GM19372 (cell line): ENCODE data around the gene DAZL.
"Not testable (repeated sequence)": the region's sequence is repeated elsewhere in the genome, so short reads cannot be mapped to it uniquely, and the experiment has no call there.

Experiments used
- ATAC-seq: cut with Tn5 transposase; IDR thresholded peaks from one replicate; pipeline ENCODE4 v1.9.1; 2021; ENCODE audit warnings: mild to moderate bottlenecking, low read depth, moderate library complexity; ENCODE audit not compliant: unreplicated experiment

The DAZL gene, protein sequence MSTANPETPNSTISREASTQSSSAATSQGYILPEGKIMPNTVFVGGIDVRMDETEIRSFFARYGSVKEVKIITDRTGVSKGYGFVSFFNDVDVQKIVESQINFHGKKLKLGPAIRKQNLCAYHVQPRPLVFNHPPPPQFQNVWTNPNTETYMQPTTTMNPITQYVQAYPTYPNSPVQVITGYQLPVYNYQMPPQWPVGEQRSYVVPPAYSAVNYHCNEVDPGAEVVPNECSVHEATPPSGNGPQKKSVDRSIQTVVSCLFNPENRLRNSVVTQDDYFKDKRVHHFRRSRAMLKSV

GRCh38 chr3:16604887-16605602 lies at the start of gene DAZL:
Gene DAZL, minus strand, starts transcription at chr3:16605423. Its CDS starts 218 bp downstream, at chr3:16605205.
- ATAC-seq, result no peak

- no peak for ATAC-seq
Observed at GRCh38 chr3:16654976-16655375, 49.8 kb upstream of the DAZL start.

DNA sequence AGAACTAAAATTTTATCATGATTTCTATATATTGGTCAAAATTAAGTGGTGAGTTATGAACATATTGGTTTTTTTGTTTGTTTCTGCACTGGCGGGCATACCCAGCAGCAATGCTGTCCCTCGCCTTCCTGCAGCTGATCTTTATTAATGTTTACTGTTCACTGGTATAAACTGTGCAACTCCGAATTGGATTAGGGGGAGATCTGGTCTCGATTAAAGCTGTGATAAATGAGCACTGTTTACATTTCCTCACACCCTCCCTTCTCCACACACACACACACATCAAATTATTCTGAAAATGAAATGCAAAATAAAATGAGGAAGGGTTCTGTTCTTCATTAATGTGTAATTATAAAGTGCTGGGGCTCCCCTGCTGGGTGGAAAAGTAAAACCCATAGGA lies 48.5 kb upstream of the DAZL start:
- no peak for ATAC-seq

DNA sequence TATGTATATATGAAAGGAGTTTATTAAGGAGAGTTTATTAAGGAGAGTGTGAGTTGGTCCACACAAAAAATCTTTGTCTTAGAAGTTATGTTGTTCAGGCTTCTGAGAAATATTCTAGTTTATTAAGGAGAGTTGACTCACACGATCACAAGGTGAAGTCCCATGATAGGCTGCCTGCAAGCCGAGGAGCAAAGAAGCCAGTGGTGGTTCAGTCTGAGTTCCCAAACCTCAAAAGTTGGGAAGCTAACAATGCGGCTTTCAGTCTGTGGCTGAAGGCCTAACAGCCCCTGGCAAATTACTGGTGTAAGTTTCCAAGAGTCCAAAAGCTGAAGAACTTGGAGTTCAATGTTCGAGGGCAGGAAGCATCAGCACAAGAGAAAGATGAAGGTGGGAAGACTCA lies 42.4 kb upstream of the DAZL start:
- ATAC-seq, result no peak

DNA sequence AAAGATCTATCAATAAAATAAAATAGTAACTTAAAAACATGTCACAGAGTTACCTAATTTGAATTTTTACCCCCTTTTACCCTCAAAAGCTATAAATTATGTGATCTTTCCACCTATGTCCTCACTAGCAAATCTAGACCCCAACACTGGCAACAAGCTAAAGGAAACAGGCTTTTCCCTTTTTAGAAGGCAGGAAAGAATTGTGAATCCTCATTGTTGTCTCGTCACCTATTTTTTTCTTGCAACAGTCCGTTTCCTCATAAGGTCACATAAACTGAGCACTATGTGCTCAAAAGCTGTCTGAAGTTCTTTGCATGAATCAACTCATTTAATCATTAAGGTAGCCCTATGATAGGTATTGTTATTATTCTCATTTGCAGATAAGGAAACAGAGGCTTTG lies 34.6 kb upstream of the DAZL start:
- ATAC-seq, result no peak

DNA sequence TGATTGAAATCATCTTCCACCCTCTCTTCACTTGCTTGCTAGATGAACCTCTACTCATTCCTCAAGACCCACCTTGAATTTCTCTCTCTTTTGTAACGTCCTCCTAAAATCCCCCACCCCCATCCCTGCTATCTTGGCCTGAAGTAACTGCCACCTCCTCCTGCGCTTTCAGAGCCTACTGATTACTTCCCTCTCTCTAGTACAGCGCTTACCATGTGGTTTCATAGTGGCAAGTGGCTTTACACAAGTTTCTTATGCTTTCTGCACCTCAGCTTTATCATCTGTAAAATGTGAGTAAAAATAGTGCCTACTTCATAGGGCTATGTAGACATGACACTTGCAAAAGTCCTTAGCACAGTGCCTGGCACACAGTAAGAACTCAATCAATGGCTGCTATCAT lies 28.7 kb upstream of the DAZL start:
- no peak for ATAC-seq

- no peak for ATAC-seq
Observed at GRCh38 chr3:16632395-16632794, 27.2 kb upstream of the DAZL start.

DNA sequence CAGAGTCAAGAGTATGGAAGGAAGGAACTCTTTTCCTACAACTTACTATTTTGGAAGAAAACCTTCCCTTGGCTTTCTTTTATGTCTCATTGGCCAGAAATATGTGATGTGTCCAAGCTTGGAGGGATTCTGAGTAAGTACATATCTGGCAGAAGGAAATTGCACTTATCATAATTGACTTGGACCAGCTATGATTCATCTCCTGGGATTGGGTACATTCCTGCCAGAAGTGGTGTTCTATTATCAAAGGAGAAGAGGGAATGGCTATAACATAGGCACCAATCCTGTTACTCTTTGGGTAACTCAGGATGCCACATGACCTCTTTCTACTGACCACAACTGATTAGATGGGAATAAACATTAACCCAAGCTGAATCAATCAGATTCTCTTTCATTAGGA lies 13.5 kb upstream of the DAZL start:
- no peak for ATAC-seq

- ATAC-seq, result not testable (repeated sequence)
Observed at GRCh38 chr3:16617155-16617554, 11.9 kb upstream of the DAZL start.

DNA sequence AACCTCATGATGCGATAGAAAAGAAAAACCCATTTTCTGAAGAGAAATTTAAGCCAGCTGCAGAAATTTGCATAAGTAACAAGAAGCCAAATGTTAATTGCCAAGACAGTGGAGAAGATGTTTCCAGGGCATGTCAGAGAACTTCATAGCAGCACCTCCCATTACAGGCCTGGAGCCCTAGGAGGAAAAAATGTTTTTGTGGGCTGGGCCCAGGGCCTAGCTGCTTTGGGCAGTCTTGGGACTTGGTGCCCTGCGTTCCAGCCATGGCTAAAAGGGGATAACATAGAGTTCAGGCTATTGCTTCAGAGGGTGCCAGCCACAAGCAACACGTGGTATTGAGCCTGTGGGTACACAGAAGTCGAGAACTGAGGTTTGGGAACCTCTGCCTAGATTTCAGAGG lies 10.9 kb upstream of the DAZL start:
- ATAC-seq, result no peak

GRCh38 chr3:16614033-16615031 lies 9.1 kb upstream of the DAZL start:
- ATAC-seq, result no peak

DNA sequence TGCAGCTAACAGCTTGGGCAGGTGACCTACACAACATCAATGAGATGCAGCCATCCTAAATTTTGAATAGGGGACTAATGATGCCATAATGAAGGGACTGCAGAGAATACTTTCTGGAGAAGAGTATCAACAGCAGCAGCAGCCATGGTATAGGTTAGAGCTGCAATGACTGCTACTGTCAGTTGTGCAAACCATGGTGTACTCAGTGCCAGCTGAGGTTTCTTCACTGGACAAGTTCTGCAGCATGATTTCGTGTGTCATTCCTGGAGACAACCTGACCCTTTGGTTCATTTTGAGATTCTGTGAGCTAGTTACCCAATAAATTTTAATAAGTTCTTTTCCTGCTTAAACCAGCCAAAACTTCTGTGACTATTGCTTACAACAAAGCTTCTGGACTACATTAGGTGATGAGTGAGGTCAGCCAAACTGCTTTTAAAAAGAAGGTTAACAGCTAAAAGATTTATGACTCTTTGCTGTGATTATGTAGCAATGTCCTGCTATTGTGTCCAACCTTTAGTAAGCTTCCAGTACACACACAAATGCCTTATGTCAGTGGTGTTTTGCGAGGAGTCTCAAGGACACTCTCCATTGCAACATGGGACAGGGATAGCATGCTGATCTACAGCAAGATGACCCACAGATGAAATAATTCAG lies 4.8 kb upstream of the DAZL start:
- no peak for ATAC-seq

- ATAC-seq, result no peak
Observed at GRCh38 chr3:16608816-16609215, 3.6 kb upstream of the DAZL start.

- no peak for ATAC-seq
Observed at GRCh38 chr3:16607718-16608117, 2.5 kb upstream of the DAZL start.

DNA sequence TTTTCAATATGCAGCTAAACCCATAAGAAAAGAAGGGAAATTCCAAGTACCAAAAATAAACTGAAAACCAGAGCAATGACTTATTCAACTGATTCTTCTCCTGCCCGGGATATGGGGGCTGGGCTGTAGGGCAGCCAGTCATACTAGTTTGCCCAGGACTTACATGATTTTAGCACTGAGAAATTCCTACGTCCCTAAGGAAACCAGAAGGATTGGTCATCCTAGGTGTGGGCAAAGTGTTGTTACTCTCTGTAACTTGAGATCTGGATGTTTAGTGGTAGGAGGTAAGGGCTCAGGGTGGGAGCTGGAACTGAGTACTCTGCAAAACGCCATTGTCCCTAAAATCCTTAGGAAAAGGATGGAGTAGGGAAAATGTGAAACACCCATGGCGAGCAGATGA lies 1.2 kb upstream of the DAZL start:
- no peak for ATAC-seq

DNA sequence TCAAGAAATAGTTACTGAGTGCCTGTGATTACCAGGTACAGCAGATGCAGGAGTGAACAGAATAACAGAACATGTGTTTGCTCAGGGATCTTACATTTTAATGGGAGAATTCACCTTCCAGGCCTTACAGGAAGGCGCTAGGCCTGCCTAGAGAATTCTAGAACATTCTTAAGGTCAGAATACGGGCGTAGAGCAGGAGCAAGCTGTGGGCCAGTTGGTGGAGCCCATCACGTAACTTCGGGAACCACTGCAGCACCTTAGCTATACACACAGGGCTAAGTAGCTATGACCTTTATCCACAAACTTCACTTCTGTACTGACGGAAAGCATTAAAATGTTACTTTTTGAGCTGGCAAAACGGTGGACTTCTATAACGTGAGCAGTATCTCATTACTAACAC lies 743 bp upstream of the DAZL start:
- no peak for ATAC-seq

GRCh38 chr3:16604433-16604832 lies 790 bp downstream of the DAZL start:
- no peak for ATAC-seq

DNA sequence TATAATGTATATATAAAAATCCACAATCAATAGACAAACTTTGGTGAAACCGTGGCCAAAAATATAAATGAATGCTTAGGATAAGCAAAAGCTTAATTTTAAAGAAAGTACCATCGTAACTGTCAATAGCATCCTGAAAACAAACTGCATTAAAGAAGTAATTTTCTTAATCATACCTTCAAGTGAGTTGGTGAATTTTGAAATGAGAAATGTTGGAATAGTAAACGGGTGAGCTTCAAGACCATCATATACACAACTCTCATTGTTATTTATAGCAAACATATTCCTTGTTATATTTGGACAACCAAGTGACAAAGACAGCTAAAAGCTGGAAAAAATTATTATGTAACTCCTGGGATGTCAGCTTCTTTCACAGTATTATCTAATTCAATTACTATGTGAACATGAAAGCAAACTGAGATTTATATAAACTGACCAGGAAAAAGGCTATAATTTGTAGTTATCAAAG lies 3.7 kb downstream of the DAZL start:
- no peak for ATAC-seq

DNA sequence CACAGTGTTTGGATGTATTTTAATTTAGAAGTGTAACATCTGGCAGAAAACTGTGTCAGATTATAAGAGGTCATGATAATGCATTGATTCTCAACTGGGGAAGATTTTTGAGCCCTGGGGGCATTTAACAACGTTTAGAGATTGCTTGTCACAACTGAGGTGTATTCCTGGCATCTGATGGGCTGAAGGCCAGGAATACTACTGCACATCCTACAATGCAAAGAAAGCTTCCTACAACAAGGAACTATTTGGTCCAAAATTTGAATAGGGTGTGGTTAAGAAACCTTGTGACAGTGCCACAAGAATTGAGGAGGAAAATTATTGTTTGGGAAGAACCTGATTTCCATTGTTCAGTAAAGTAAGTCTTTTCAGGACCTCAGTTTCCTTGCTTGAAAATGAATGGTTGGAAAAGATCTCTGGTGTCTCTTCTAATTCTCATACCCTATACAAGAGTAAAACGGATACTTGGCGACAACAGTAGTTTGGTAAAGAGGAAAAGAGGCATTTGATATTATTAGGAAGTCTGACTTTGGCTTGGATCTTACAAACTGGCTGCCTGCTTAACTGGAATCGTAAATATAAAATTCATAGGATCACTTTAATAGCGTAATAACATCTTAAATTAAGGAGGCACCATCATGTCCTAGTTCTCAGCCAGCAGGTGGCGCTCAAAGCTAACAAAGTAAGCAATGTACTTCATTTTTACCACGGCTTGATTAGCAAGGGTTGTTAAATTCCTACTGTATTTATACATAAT lies 4.3 kb downstream of the DAZL start:
- ATAC-seq, result no peak

DNA sequence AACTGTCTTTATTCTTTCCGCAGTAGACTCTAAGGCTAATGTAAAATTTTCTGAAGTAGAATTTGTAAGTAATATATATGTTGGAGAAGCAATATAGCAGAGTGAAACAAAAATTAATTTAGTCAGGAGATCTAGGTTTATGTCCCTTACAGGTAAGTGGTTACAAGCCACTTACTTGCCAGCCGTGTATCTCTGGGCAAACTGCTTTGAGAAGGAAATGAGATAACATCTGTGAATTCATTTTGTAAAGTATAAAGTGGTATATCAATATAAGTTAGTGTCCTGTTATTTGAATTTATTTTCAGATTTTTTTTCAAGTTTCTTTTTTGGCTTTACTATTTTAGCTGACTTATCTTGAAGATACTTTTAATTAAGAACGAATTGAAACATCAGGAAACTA lies 5.5 kb downstream of the DAZL start:
- ATAC-seq, result no peak
